ENCODE data around the gene AKT1. TPM values are rescaled to one million over a fixed set of nuclear protein-coding genes. Genes with fewer than 3 reads are reported as not detected.
A peak's percentile ranks its signal among the peaks of the same experiment; 100 is the strongest.

AKT1 gene
- total and polyA plus RNA-seq, 2 of the 13 experiments (the other 11 are each of a cell fraction or from before 2014, with no cell fraction given), result 96.2 to 116 TPM

DNA sequence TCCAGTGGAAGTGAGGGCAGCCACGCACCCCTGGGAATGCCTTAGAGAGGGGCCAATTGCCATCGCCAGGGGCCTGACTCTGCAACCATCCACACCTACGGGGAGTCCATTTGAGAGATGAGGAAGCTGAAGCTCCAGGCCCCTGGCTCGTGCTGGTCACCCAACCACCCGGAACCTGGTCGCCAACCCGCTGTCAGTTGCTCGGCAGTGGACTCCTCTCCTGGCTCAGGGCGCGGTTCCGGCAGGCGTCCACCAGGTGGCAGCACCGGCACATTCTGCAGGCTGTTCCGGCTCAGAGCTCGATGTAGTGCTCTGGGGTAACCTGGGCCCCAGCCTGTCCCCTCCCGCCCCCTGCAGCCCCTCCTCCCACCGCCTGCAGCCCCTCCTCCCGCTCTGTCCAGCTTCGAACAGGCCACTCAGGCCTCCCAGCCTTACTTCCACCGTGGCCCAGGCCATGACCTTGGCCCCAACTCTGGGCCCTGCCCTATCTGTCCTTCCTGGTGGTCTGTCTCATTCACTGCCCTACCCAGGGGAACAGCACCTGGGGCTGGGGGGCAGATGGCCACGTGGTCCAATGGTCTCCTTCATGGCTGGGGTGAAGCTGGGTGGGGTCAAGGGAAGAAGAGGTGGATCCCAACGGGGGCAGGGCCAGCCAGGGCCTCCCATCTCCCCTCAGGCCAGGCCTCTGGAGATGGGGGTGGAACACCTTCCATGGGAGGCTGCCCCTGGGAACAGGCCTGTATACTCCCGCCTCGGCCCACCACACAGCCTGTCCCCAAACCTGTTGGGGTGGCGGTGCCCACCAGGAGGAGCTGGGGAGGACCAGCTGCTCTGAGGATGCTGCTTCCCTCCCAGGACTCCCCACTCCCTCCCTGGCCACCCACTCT, 26.9 kb downstream of the AKT1 start (continued):
- TF ChIP-seq MED1 (CRISPR knock-in tag; IDR thresholded peaks at IDR 0.05) (peak; percentile 66), SATB2 (CRISPR knock-in tag; IDR thresholded peaks at IDR 0.05) (no peak), ZNF780A (CRISPR knock-in tag; IDR thresholded peaks at IDR 0.05) (peak; percentile 61; the same call in 1 of the 2 replicates), FOXK1 (CRISPR knock-in tag; IDR thresholded peaks at IDR 0.05; ENCODE audit: borderline replicate concordance, low read depth) (peak; percentile 50; the same call in 1 of the 2 replicates), ARNT2 (CRISPR knock-in tag; IDR thresholded peaks at IDR 0.05; ENCODE audit: low read depth) (peak; percentile 85), NCOR1 (IDR thresholded peaks at IDR 0.05; ENCODE audit: borderline replicate concordance, low read length) (peak; percentile 65; the same call in 1 of the 2 replicates), ASH2L (IDR thresholded peaks at IDR 0.05; ENCODE audit: insufficient read length, low read depth, low read length) (peak; percentile 26), KLF12 (CRISPR knock-in tag; IDR thresholded peaks at IDR 0.05; ENCODE audit: borderline replicate concordance) (no peak; the same call in 1 of the 2 replicates), SP5 (CRISPR knock-in tag; IDR thresholded peaks at IDR 0.05; ENCODE audit: borderline replicate concordance, low read depth) (peak; percentile 63), ZNF317 (CRISPR knock-in tag; IDR thresholded peaks at IDR 0.05) (no peak), ZNF326 (CRISPR knock-in tag; IDR thresholded peaks at IDR 0.05; ENCODE audit: borderline replicate concordance) (peak; percentile 81; the same call in 1 of the 2 replicates), POLR2AphosphoS5 (IDR thresholded peaks at IDR 0.05; ENCODE audit: low read depth, low read length) (peak; percentile 70), TARDBP (CRISPR knock-in tag; IDR thresholded peaks at IDR 0.05) (peak; percentile 87; the same call in 1 of the 2 replicates), RARA (CRISPR knock-in tag; IDR thresholded peaks at IDR 0.05) (peak; percentile 79), SOX5 (CRISPR knock-in tag; IDR thresholded peaks at IDR 0.05; ENCODE audit: borderline replicate concordance) (peak; percentile 30; the same call in 1 of the 2 replicates), EP300 (IDR thresholded peaks at IDR 0.05; ENCODE audit: low read depth in 2 of 2, low read length in 2 of 2) (peak in 1 of 2 experiments; percentile 32; a peak in 2 of 4 replicates), EP300 (CRISPR knock-in tag; IDR thresholded peaks at IDR 0.05; ENCODE audit: borderline replicate concordance) (no peak), ZNF136 (CRISPR knock-in tag; IDR thresholded peaks at IDR 0.05; ENCODE audit: low read depth) (0 out of 2 replicates have a peak, but pooled peaks have one; percentile 27), AGO2 (optimal IDR thresholded peaks at IDR 0.05; ENCODE audit: low read depth, low read length) (peak; percentile 96), ZNF460 (CRISPR knock-in tag; IDR thresholded peaks at IDR 0.05; ENCODE audit: borderline replicate concordance) (peak; percentile 40; the same call in 1 of the 2 replicates), POLR2G (IDR thresholded peaks at IDR 0.05; ENCODE audit: low read depth, low read length) (peak; percentile 62; the same call in 1 of the 2 replicates), NR2F2 (IDR thresholded peaks at IDR 0.05; ENCODE audit: borderline replicate concordance, low read depth) (peak; percentile 43; the same call in 1 of the 2 replicates), ZZZ3 (CRISPR knock-in tag; IDR thresholded peaks at IDR 0.05; ENCODE audit: borderline replicate concordance) (no peak; the same call in 1 of the 2 replicates)
- TF ChIP-seq, protein P1, sequence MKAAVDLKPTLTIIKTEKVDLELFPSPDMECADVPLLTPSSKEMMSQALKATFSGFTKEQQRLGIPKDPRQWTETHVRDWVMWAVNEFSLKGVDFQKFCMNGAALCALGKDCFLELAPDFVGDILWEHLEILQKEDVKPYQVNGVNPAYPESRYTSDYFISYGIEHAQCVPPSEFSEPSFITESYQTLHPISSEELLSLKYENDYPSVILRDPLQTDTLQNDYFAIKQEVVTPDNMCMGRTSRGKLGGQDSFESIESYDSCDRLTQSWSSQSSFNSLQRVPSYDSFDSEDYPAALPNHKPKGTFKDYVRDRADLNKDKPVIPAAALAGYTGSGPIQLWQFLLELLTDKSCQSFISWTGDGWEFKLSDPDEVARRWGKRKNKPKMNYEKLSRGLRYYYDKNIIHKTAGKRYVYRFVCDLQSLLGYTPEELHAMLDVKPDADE (CRISPR knock-in tag; IDR thresholded peaks at IDR 0.05), result 0 out of 2 replicates have a peak, but pooled peaks have one; percentile 45
- TF ChIP-seq, protein P2, sequence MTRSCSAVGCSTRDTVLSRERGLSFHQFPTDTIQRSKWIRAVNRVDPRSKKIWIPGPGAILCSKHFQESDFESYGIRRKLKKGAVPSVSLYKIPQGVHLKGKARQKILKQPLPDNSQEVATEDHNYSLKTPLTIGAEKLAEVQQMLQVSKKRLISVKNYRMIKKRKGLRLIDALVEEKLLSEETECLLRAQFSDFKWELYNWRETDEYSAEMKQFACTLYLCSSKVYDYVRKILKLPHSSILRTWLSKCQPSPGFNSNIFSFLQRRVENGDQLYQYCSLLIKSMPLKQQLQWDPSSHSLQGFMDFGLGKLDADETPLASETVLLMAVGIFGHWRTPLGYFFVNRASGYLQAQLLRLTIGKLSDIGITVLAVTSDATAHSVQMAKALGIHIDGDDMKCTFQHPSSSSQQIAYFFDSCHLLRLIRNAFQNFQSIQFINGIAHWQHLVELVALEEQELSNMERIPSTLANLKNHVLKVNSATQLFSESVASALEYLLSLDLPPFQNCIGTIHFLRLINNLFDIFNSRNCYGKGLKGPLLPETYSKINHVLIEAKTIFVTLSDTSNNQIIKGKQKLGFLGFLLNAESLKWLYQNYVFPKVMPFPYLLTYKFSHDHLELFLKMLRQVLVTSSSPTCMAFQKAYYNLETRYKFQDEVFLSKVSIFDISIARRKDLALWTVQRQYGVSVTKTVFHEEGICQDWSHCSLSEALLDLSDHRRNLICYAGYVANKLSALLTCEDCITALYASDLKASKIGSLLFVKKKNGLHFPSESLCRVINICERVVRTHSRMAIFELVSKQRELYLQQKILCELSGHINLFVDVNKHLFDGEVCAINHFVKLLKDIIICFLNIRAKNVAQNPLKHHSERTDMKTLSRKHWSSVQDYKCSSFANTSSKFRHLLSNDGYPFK (CRISPR knock-in tag; IDR thresholded peaks at IDR 0.05; ENCODE audit: borderline replicate concordance), result peak; percentile 57; the same call in 1 of the 2 replicates
